ENCODE data around the gene LDHAL6A. TPM values are rescaled to one million over a fixed set of nuclear protein-coding genes. Genes with fewer than 3 reads are reported as not detected.
"Not testable (repeated sequence)": the region's sequence is repeated elsewhere in the genome, so short reads cannot be mapped to it uniquely, and the experiment has no call there.

The LDHAL6A gene
- total RNA-seq = under 1 TPM in 1 of 2 donors, not detected in 1; 0.23 TPM

DNA sequence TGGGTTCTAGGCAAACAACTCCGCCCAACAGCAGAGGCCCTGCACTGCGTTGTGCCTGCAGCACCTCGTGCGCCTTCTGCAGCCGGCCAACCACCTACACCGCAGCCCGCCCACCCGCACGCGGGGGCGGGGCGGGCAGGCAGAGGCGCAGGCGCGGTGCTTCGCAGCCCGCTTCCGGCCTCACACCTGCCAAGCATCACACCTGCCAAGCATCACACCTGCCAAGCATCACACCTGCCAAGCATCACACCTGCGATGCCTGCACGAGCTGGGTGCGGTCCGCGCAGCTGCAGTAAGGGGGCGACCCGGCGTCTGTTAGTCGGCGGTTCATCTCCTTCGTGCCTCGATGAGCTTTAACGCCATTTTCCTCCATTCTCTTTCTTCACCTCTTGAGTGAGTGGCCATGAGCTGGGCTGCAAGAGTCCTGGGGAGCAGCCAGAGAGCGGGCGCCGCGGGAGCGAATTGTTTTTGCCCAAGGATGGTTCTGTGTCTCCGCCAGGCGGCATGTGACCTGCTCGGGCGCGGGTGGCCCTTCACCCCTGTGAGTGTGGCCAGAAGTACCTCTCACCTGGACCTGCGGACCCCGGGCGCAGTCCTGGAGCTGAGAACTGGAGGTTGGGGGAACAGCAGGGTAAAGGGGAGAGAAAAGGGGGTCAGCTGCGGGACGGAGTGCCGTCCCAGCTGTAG lies at the start of gene LDHAL6A:
LDHAL6A (plus strand) TSS at position 171 of the 687 bp plus-strand sequence. CDS start 825 bp downstream, outside the sequence.
- intact Hi-C loops (cut with DNase I) = no loop called here
- 68% methylated on average over 47 of the region's 47 CpGs for WGBS
- DNase-seq (ENCODE audit: low spot score) = no peak
- Histone ChIP-seq H3K4me3 (no peak within 1 kb of the TSS), H3K27me3 (replicated peaks; ENCODE audit: insufficient read depth) (no peaks in the 10 kb centered on the region), H3K36me3 (no peaks in the 10 kb centered on the region), H3K27ac (no peak within 1 kb of the TSS), H3K4me1 (replicated peaks) (no peaks in the 10 kb centered on the region), H3K9me3 (no peaks in the 10 kb centered on the region)
- TF ChIP-seq, protein P1, sequence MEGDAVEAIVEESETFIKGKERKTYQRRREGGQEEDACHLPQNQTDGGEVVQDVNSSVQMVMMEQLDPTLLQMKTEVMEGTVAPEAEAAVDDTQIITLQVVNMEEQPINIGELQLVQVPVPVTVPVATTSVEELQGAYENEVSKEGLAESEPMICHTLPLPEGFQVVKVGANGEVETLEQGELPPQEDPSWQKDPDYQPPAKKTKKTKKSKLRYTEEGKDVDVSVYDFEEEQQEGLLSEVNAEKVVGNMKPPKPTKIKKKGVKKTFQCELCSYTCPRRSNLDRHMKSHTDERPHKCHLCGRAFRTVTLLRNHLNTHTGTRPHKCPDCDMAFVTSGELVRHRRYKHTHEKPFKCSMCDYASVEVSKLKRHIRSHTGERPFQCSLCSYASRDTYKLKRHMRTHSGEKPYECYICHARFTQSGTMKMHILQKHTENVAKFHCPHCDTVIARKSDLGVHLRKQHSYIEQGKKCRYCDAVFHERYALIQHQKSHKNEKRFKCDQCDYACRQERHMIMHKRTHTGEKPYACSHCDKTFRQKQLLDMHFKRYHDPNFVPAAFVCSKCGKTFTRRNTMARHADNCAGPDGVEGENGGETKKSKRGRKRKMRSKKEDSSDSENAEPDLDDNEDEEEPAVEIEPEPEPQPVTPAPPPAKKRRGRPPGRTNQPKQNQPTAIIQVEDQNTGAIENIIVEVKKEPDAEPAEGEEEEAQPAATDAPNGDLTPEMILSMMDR (IDR thresholded peaks at IDR 0.05) = no peak
- TF ChIP-seq POLR2AphosphoS5 (IDR thresholded peaks at IDR 0.05) (no peak), POLR2A (IDR thresholded peaks at IDR 0.05) (no peak)

DNA sequence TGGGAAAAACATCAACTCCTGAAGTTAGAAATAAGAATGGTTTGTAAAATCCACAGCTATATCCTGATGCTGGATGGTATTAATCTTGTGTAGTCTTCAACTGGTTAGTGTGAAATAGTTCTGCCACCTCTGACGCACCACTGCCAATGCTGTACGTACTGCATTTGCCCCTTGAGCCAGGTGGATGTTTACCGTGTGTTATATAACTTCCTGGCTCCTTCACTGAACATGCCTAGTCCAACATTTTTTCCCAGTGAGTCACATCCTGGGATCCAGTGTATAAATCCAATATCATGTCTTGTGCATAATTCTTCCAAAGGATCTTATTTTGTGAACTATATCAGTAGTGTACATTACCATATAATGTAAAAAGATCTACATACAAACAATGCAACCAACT lies 48.3 kb upstream of the LDHAL6A start:
- H3K27me3 ChIP-seq (replicated peaks; ENCODE audit: insufficient read depth); H3K4me1 ChIP-seq (replicated peaks); H3K4me3 ChIP-seq; intact Hi-C loops (cut with DNase I); H3K36me3 ChIP-seq; H3K9me3 ChIP-seq; H3K27ac ChIP-seq: not testable (repeated sequence)
- peak; percentile 54 for TF ChIP-seq POLR2AphosphoS5 (IDR thresholded peaks at IDR 0.05)
- 36% methylated on average over 3 of the region's 3 CpGs for WGBS
- peak; percentile 16 for DNase-seq (ENCODE audit: low spot score)

GRCh38 chr11:18408558-18409291 lies 46.9 kb upstream of the LDHAL6A start:
- no peaks in the 10 kb centered on the region for H3K27me3 ChIP-seq (replicated peaks; ENCODE audit: insufficient read depth)
- no peaks in the 10 kb centered on the region for H3K9me3 ChIP-seq
- TF ChIP-seq POLR2AphosphoS5 (IDR thresholded peaks at IDR 0.05) = no peak
- TF ChIP-seq POLR2A (IDR thresholded peaks at IDR 0.05) = no peak
- TF ChIP-seq, protein P1 (IDR thresholded peaks at IDR 0.05) = no peak
- H3K4me3 ChIP-seq = no peak overlapping the region
- 92% methylated on average over 9 of the region's 9 CpGs for WGBS
- H3K4me1 ChIP-seq (replicated peaks) = no peaks in the 10 kb centered on the region
- peaks cover 4 to 7% of the 10 kb centered on the region in 2 donors for H3K36me3 ChIP-seq
- intact Hi-C loops (cut with DNase I) = no loop called here
- no peak overlapping the region for H3K27ac ChIP-seq
- no peak for DNase-seq (ENCODE audit: low spot score)

DNA sequence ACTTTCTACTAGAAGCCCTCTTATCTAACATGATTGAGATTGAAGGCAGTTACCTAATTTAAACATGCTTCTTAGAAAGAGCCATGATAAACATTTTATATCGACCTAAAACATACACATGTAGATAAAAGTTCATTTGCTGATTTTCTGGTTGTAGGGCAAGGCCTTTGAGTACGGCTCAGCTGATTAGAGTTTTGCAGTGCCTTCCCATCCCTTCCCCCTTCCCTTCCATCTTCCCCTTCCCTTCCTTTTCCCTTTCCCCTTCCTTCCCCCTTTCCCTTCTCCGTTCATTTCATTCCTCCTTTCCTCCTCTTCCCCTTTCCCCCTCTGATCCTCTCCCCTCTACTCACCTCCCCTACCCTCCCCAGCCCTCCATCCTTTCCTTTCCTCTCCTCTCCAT lies 39.2 kb upstream of the LDHAL6A start:
- Histone ChIP-seq H3K27ac (no peak overlapping the region), H3K36me3 (no peaks in the 10 kb centered on the region), H3K9me3 (no peaks in the 10 kb centered on the region), H3K4me1 (replicated peaks) (no peaks in the 10 kb centered on the region), H3K27me3 (replicated peaks; ENCODE audit: insufficient read depth) (no peaks in the 10 kb centered on the region), H3K4me3 (no peak overlapping the region)
- intact Hi-C loops (cut with DNase I) = no loop called here
- TF ChIP-seq, protein P1 (IDR thresholded peaks at IDR 0.05) = no peak
- no peak for TF ChIP-seq POLR2A (IDR thresholded peaks at IDR 0.05)
- TF ChIP-seq POLR2AphosphoS5 (IDR thresholded peaks at IDR 0.05) = no peak
- WGBS = 81% methylated on average over 3 of the region's 3 CpGs
- DNase-seq (ENCODE audit: low spot score) = no peak

DNA sequence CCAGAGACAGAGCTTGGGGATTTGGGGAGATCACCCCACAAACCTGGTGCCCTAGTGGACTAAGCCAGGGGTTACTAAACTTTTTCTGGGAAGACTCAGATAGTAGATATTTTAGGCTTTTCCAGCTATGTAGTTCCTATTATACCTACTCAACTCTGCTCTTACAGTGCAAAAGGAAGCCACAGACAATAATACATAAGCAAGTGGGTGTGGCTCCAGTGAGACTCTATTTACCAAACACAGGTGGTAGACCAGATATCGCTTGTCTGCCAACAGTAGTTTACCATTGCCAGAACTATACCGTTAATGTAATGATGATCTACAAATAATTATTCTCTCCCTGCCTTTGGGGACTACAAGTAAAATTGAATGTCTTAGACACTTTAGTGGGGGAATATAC lies 36.6 kb upstream of the LDHAL6A start:
- no peak for TF ChIP-seq POLR2AphosphoS5 (IDR thresholded peaks at IDR 0.05)
- TF ChIP-seq, protein P1 (IDR thresholded peaks at IDR 0.05) = no peak
- TF ChIP-seq POLR2A (IDR thresholded peaks at IDR 0.05) = no peak
- Histone ChIP-seq H3K4me3 (no peak overlapping the region), H3K27me3 (replicated peaks; ENCODE audit: insufficient read depth) (no peaks in the 10 kb centered on the region), H3K4me1 (replicated peaks) (no peaks in the 10 kb centered on the region), H3K27ac (no peak overlapping the region), H3K9me3 (no peaks in the 10 kb centered on the region), H3K36me3 (no peaks in the 10 kb centered on the region)
- 58% methylated on average over 2 of the region's 2 CpGs for WGBS
- DNase-seq (ENCODE audit: low spot score) = no peak
- intact Hi-C loops (cut with DNase I) = no loop called here

Measured in prostate gland (tissue), 2 donors.